Osteocyte (in vitro differentiated cells): ENCODE data around the gene SMIM13. TPM values are rescaled to one million over a fixed set of nuclear protein-coding genes. Genes with fewer than 3 reads are reported as not detected.

Experiments used
- DNase-seq: peaks from one replicate; pipeline ENCODE4 v3.0.0; 2021; ENCODE audit warnings: mixed read lengths; ENCODE audit not compliant: unreplicated experiment; ENCODE audit errors: extremely low spot score
- H3K27ac Mint-ChIP-seq: one replicate; pipeline ENCODE4 v1.8.0; 2021; ENCODE audit warnings: mild to moderate bottlenecking, mixed read lengths; ENCODE audit not compliant: unreplicated experiment
- H3K27me3 Mint-ChIP-seq: one replicate; pipeline ENCODE4 v1.8.0; 2021; ENCODE audit warnings: mixed read lengths; ENCODE audit not compliant: unreplicated experiment
- H3K36me3 Mint-ChIP-seq: one replicate; pipeline ENCODE4 v1.8.0; 2021; ENCODE audit warnings: mixed read lengths; ENCODE audit not compliant: unreplicated experiment
- H3K4me1 Mint-ChIP-seq: one replicate; pipeline ENCODE4 v1.8.0; 2021; ENCODE audit warnings: mixed read lengths; ENCODE audit not compliant: unreplicated experiment
- H3K4me3 Mint-ChIP-seq: one replicate; pipeline ENCODE4 v1.8.0; 2021; ENCODE audit warnings: mild to moderate bottlenecking, moderate library complexity, mixed read lengths; ENCODE audit not compliant: unreplicated experiment
- H3K9me3 Mint-ChIP-seq: one replicate; pipeline ENCODE4 v1.8.0; 2021; ENCODE audit warnings: mixed read lengths; ENCODE audit not compliant: unreplicated experiment
- CTCF ChIP-seq: fragments of 200-600 bp; sonication (generic); IDR thresholded peaks from 2 replicates; pipeline ENCODE4 v1.5.0; 2021; ENCODE audit warnings: antibody characterized with exemption, mild to moderate bottlenecking, moderate library complexity
- total RNA-seq: library from RNA; stranded (reverse); gene quantifications from 2 replicates; pipeline ENCODE4 v1.2.1, GENCODE V29; 2021

Gene SMIM13
- total RNA-seq, 1 donor from 2014 or later, result 19.6 TPM

DNA sequence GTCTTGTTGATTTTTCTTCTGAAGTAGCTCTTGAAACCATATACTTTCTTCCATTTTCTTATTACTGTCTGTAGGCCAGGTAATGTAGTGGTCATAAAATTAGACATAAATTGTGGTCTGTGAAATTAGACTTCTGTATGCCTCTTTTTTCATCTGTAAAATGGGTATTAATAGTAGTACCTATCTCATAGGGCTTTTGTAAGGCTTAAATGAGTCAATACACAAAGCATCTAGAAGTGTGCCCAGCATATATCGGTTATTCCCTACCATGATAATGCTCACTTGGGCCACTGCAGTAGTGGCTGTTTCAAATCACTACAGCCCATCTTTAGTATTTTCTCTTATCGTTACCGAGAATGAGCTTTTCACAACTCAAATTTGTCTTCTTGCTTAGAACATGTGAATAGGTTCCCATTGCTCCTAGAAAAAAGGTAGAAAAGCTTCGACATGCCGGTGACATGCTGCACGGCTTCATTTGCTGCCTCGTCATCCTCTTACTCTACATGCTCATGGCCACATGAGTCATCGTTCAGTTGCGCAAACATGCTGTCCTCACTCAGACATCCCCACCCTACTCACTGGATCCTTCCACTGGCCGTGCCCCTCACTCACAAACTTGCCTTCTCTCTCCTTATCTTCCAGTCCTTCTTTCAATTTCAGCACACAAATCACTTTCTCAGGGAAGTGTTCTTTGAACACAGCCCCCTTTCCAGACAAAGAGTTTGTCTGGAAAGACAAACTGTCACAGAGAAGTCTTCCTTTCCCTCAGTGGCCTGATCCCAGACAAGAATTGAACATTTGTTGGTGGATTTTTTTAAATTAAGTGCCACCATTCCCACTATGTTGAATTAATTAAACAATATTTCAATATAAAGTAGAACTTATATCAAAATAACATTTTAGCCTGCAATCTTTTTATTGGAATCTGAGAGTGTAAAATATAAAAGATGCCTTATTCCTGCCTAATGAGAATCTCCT is 50.0 kb downstream of the SMIM13 start:
- Mint-ChIP-seq H3K4me1 (peaks cover 26% of the 10 kb centered on the region), H3K4me3 (no peak overlapping the region), H3K36me3 (peaks cover 4% of the 10 kb centered on the region), H3K27ac (peak overlapping the region; percentile 76), H3K27me3 (no peaks in the 10 kb centered on the region), H3K9me3 (peaks cover 7% of the 10 kb centered on the region)
- DNase-seq, result no peak
- no peak for TF ChIP-seq CTCF

DNA sequence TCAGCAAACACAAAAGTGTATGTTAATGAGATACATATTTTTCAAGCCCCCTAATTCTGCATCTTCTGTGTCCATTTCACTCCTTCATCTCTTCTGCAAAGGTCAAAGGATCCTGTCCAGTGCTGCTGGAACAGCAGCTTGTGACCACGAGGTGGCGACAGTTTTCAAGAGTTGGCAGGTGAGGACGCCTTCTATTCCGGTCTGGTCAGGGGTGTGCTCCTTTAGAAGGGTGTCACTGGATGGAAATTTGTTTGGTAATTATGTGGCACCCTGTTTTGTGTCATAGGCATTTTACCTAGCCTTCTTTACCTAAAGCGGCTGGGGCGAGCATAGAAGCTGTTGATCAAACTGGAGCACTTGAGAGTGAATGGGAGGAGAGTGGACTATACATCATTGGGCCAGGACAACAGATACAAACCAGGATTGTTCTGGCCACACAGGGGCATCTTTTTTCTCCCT is 50.8 kb downstream of the SMIM13 start:
- peaks cover 21% of the 10 kb centered on the region for H3K4me1 Mint-ChIP-seq
- H3K4me3 Mint-ChIP-seq, result no peak overlapping the region
- peaks cover 2% of the 10 kb centered on the region for H3K36me3 Mint-ChIP-seq
- TF ChIP-seq CTCF, result peak; percentile 99
- H3K27me3 Mint-ChIP-seq, result no peaks in the 10 kb centered on the region
- H3K27ac Mint-ChIP-seq, result no peak overlapping the region
- DNase-seq, result no peak
- H3K9me3 Mint-ChIP-seq, result peaks cover 3% of the 10 kb centered on the region

DNA sequence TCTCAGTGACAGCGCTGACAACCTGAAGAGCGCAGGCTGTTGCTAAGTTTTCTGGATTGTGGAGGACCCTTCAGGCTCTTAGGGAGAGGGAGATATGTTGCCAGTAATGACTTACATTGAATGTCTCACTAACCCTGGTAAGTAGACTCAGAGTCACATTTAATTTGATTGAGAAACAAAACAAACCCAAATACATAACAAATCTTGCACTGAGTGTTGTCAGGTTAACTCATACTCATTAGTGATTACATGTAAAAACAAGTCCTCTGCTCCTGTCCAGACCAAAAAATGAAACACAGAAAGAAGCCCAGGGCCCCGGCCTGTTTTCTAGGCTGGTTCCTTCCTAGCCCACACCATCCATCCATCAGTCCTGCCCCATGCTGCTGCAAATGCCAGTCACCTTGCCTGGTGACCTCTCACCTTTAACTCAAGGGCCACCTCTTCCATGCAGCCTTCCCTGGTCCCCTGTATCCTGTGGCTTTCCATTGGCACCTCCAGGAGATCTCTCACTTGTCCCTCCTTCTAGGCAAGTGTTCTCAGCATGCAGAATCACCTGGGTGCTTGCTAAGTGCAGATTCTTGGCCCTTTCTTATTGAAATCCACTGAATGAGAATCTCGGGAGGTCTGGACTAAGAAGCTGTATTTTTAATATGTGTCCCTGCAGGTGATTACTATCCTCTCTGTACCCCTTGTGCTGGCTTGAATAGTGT is 52.6 kb downstream of the SMIM13 start:
- Mint-ChIP-seq H3K36me3 (no peaks in the 10 kb centered on the region), H3K4me3 (no peak overlapping the region), H3K27me3 (no peaks in the 10 kb centered on the region), H3K9me3 (peaks cover 3% of the 10 kb centered on the region), H3K4me1 (peaks cover 15% of the 10 kb centered on the region), H3K27ac (no peak overlapping the region)
- no peak for TF ChIP-seq CTCF
- DNase-seq, result no peak

DNA sequence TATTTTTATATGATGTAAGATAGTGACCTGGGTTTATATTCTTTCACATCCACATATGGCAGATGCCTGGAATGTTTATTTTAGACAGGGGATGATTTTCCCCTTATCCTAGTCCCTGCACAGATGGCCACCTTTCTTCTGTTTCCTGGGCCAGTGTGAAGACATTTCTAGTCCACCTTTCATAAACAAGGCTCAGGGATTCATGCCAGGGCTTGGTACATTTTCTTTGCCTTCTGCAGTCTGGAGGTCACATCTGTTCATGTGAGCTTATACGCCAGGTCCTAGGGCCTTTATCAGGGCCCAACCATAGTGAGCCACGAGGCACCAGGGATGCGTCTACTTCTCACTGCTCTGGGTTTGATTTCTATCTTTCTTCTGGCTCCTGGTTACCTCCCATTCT is 55.9 kb downstream of the SMIM13 start:
- no peak for DNase-seq
- H3K27ac Mint-ChIP-seq, result no peak overlapping the region
- no peak overlapping the region for H3K4me3 Mint-ChIP-seq
- peaks cover 3% of the 10 kb centered on the region for H3K9me3 Mint-ChIP-seq
- peaks cover 6% of the 10 kb centered on the region for H3K4me1 Mint-ChIP-seq
- H3K36me3 Mint-ChIP-seq, result no peaks in the 10 kb centered on the region
- no peak for TF ChIP-seq CTCF
- H3K27me3 Mint-ChIP-seq, result no peaks in the 10 kb centered on the region

- H3K4me1 Mint-ChIP-seq, result peaks cover 6% of the 10 kb centered on the region
- H3K27ac Mint-ChIP-seq, result no peak overlapping the region
- DNase-seq, result no peak
- H3K36me3 Mint-ChIP-seq, result peaks cover 2% of the 10 kb centered on the region
- no peak overlapping the region for H3K4me3 Mint-ChIP-seq
- no peak for TF ChIP-seq CTCF
- no peaks in the 10 kb centered on the region for H3K27me3 Mint-ChIP-seq
- peaks cover 3% of the 10 kb centered on the region for H3K9me3 Mint-ChIP-seq
Observed at GRCh38 chr6:11151488-11151887, 57.9 kb downstream of the SMIM13 start.
